ENCODE measurements around the gene COQ2.
"Not testable (repeated sequence)": the region's sequence is repeated elsewhere in the genome, so short reads cannot be mapped to it uniquely, and the experiment has no call there.

The COQ2 gene

GRCh38 chr4:83283181-83283580 is 1.4 kb downstream of the COQ2 start:
- DNase-seq: no peak

- DNase-seq: peak; percentile 49
Measured at GRCh38 chr4:83282049-83282535, 2.5 kb downstream of the COQ2 start.

- DNase-seq: no peak
Measured at GRCh38 chr4:83281307-83281706, 3.3 kb downstream of the COQ2 start.

GRCh38 chr4:83276299-83277040 is 8.1 kb downstream of the COQ2 start:
- no peak for DNase-seq

- DNase-seq: not testable (repeated sequence)
Measured at GRCh38 chr4:83273926-83274325, 10.7 kb downstream of the COQ2 start.

- no peak for DNase-seq
Measured at GRCh38 chr4:83272900-83273299, 11.7 kb downstream of the COQ2 start.

GRCh38 chr4:83269256-83269655 is 15.3 kb downstream of the COQ2 start:
- DNase-seq: no peak

- DNase-seq: no peak
Measured at GRCh38 chr4:83268491-83268890, 16.1 kb downstream of the COQ2 start.

- DNase-seq: no peak
Measured at GRCh38 chr4:83267830-83268475, 16.6 kb downstream of the COQ2 start.

GRCh38 chr4:83267121-83267829 is 17.3 kb downstream of the COQ2 start:
- no peak for DNase-seq

GRCh38 chr4:83266689-83267088 is 17.9 kb downstream of the COQ2 start:
- no peak for DNase-seq

GRCh38 chr4:83263106-83263505 is 21.5 kb downstream of the COQ2 start:
- no peak for DNase-seq

- no peak for DNase-seq
Measured at GRCh38 chr4:83262682-83263081, 21.9 kb downstream of the COQ2 start.

- DNase-seq: no peak
Measured at GRCh38 chr4:83261307-83261706, 23.3 kb downstream of the COQ2 start.

- DNase-seq: no peak
Measured at GRCh38 chr4:83259586-83259985, 25.0 kb downstream of the COQ2 start.

GRCh38 chr4:83258461-83258860 is 26.1 kb downstream of the COQ2 start:
- no peak for DNase-seq

GRCh38 chr4:83257811-83258210 is 26.8 kb downstream of the COQ2 start:
- DNase-seq: no peak

- DNase-seq: no peak
Measured at GRCh38 chr4:83255584-83255983, 29.0 kb downstream of the COQ2 start.

GRCh38 chr4:83252782-83253405 is 31.7 kb downstream of the COQ2 start:
- no peak for DNase-seq

GRCh38 chr4:83251447-83251830 is 33.2 kb downstream of the COQ2 start:
- no peak for DNase-seq

- DNase-seq: no peak
Measured at GRCh38 chr4:83250687-83251446, 33.7 kb downstream of the COQ2 start.

GRCh38 chr4:83248486-83248885 is 36.1 kb downstream of the COQ2 start:
- no peak for DNase-seq

Measured in amniotic stem cell (primary cell).